ENCODE results near the gene UACA.

UACA gene

GRCh38 chr15:70698836-70699390, 64.4 kb downstream of the UACA start:
- Histone ChIP-seq H3K4me3 (replicated peaks; ENCODE audit: low read depth, low read length) (no peak overlapping the region), H3K27me3 (replicated peaks; ENCODE audit: control insufficient read depth, insufficient read depth, low read length) (no peaks in the 10 kb centered on the region; the same call in 1 of the 2 replicates)
- no peak for DNase-seq (ENCODE audit: extremely low read depth, insufficient read length)

DNA sequence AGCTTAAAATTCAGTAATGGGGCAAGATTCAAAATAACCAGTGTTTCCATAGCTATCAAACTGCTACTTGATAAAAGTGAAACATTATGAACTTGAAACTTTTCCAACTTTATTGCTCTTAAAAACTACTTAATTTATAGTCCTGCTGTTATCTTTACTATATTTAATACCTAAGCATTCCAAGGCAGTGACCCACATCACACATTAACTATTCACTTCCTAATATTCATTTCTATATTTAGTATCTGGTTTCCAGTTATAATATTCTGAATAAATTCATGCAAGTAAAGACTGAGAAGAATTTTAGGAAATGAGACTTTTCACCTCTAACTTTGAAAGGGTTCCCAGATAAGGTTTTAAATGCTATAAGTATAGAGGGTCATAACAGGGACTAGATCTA, 64.9 kb downstream of the UACA start:
- H3K4me3 ChIP-seq (replicated peaks; ENCODE audit: low read depth, low read length) = no peak overlapping the region
- no peak for TF ChIP-seq CTCF (IDR thresholded peaks at IDR 0.05; ENCODE audit: insufficient read depth, low read length, poor library complexity, severe bottlenecking)
- DNase-seq (ENCODE audit: extremely low read depth, insufficient read length) = no peak
- no peaks in the 10 kb centered on the region; the same call in 1 of the 2 replicates for H3K27me3 ChIP-seq (replicated peaks; ENCODE audit: control insufficient read depth, insufficient read depth, low read length)
- H3K36me3 ChIP-seq (ENCODE audit: control insufficient read depth, insufficient read depth, low read length) = no peaks in the 10 kb centered on the region

More at GRCh38 chr15:70698836-70699390, 64.4 kb downstream of the UACA start:
- no peak for TF ChIP-seq CTCF (IDR thresholded peaks at IDR 0.05; ENCODE audit: insufficient read depth, low read length, poor library complexity, severe bottlenecking)
- no peaks in the 10 kb centered on the region for H3K36me3 ChIP-seq (ENCODE audit: control insufficient read depth, insufficient read depth, low read length)

- no peaks in the 10 kb centered on the region for H3K36me3 ChIP-seq (ENCODE audit: control insufficient read depth, insufficient read depth, low read length)
- H3K4me3 ChIP-seq (replicated peaks; ENCODE audit: low read depth, low read length) = no peak overlapping the region
- H3K27me3 ChIP-seq (replicated peaks; ENCODE audit: control insufficient read depth, insufficient read depth, low read length) = no peaks in the 10 kb centered on the region
- DNase-seq (ENCODE audit: extremely low read depth, insufficient read length) = no peak
- no peak for TF ChIP-seq CTCF (IDR thresholded peaks at IDR 0.05; ENCODE audit: insufficient read depth, low read length, poor library complexity, severe bottlenecking)
These were observed 72.7 kb downstream of the UACA start for GRCh38 chr15:70690491-70691276.

DNA sequence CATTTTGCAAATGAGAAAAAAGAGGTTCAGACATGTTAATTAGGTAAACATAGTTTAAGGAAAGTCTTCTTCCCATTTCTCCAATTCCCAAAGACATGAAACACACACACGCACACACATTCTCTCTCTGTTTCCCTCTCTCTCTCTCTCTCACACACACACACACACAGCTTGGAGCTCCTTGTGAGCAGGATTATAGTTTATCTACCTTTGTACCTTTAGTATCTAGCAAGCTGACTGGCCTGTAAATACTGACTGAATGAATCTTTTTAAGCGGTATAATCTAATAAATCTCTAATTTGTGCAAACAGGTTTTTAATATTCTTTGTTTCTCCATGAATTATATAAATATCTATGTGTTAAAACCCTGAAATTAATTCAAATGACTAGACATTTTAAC, 73.3 kb downstream of the UACA start:
- no peak for DNase-seq (ENCODE audit: extremely low read depth, insufficient read length)
- Histone ChIP-seq H3K27me3 (replicated peaks; ENCODE audit: control insufficient read depth, insufficient read depth, low read length) (no peaks in the 10 kb centered on the region), H3K36me3 (ENCODE audit: control insufficient read depth, insufficient read depth, low read length) (no peaks in the 10 kb centered on the region), H3K4me3 (replicated peaks; ENCODE audit: low read depth, low read length) (no peak overlapping the region)
- no peak for TF ChIP-seq CTCF (IDR thresholded peaks at IDR 0.05; ENCODE audit: insufficient read depth, low read length, poor library complexity, severe bottlenecking)

- TF ChIP-seq CTCF (IDR thresholded peaks at IDR 0.05; ENCODE audit: insufficient read depth, low read length, poor library complexity, severe bottlenecking) = no peak
- DNase-seq (ENCODE audit: extremely low read depth, insufficient read length) = no peak
- Histone ChIP-seq H3K4me3 (replicated peaks; ENCODE audit: low read depth, low read length) (no peak overlapping the region), H3K36me3 (ENCODE audit: control insufficient read depth, insufficient read depth, low read length) (no peaks in the 10 kb centered on the region), H3K27me3 (replicated peaks; ENCODE audit: control insufficient read depth, insufficient read depth, low read length) (no peaks in the 10 kb centered on the region)
These were observed 75.9 kb downstream of the UACA start for GRCh38 chr15:70687482-70687881.

All from GM06990 (cell line).